ENCODE measurements around the gene SPTBN5.

DNA sequence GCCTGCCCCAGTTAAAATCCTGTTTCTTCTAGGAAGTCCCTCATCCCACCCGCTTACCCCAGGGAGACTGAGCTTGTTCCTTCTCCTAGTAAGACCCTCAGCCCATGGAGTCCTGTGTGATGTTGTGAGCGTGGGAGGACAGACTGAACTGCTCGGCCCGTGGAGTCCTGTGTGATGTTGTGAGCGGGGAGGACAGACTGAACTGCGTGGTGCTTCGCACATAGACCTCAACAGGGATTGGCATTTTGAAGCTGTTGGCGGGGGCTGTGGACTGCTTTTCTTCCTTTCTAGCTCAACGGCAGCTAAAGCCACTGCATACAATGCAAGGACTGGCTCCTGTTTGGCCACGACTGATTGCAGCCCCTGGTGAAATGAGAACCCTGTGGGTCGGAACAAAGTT, 1.6 kb upstream of the SPTBN5 start:
- TF ChIP-seq, protein P1, sequence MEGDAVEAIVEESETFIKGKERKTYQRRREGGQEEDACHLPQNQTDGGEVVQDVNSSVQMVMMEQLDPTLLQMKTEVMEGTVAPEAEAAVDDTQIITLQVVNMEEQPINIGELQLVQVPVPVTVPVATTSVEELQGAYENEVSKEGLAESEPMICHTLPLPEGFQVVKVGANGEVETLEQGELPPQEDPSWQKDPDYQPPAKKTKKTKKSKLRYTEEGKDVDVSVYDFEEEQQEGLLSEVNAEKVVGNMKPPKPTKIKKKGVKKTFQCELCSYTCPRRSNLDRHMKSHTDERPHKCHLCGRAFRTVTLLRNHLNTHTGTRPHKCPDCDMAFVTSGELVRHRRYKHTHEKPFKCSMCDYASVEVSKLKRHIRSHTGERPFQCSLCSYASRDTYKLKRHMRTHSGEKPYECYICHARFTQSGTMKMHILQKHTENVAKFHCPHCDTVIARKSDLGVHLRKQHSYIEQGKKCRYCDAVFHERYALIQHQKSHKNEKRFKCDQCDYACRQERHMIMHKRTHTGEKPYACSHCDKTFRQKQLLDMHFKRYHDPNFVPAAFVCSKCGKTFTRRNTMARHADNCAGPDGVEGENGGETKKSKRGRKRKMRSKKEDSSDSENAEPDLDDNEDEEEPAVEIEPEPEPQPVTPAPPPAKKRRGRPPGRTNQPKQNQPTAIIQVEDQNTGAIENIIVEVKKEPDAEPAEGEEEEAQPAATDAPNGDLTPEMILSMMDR (IDR thresholded peaks at IDR 0.05) = no peak
- no peak for TF ChIP-seq POLR2A (IDR thresholded peaks at IDR 0.05)
